Activated T-helper 2 cell treated with anti-CD3 and anti-CD28 coated beads, Interferon-gamma antibody, Interleukin-2, Interleukin-4, amounts not matched to agents 10 μg/mL and 5 μg/mL and 100 μg/mL, durations not matched to agents 14 hours and 24 hours and 36 hours (primary cell): ENCODE data around the gene TCF12. TPM values are rescaled to one million over a fixed set of nuclear protein-coding genes. Genes with fewer than 3 reads are reported as not detected.

Experiments used
- DNase-seq: peaks from one replicate; pipeline ENCODE4 v3.0.0; 2021; ENCODE audit warnings: low spot score
- H3K27ac Mint-ChIP-seq: one replicate; pipeline ENCODE4 v1.8.0; 2021; ENCODE audit warnings: mixed read lengths
- H3K27me3 Mint-ChIP-seq: one replicate; pipeline ENCODE4 v1.8.0; 2021; ENCODE audit warnings: low read depth, mixed read lengths
- H3K36me3 Mint-ChIP-seq: one replicate; pipeline ENCODE4 v1.8.0; 2021; ENCODE audit warnings: low read depth, mixed read lengths
- H3K4me1 Mint-ChIP-seq: one replicate; pipeline ENCODE4 v1.8.0; 2021; ENCODE audit warnings: low read depth, mixed read lengths
- H3K4me3 Mint-ChIP-seq: one replicate; pipeline ENCODE4 v1.8.0; 2021; ENCODE audit warnings: low read depth, mild to moderate bottlenecking, moderate library complexity, mixed read lengths
- H3K9me3 Mint-ChIP-seq: one replicate; pipeline ENCODE4 v1.8.0; 2021; ENCODE audit warnings: mixed read lengths
- intact Hi-C: fragments of 100-400 bp; cut with micrococcal nuclease; formaldehyde crosslinking; loops from one replicate; pipeline ENCODE4 v1.15.1; 2023
- total RNA-seq: library from RNA; stranded (reverse); gene quantifications from 2 replicates; pipeline ENCODE4 v1.2.3, GENCODE V29; 2022

The TCF12 gene
- total RNA-seq, 1 donor from 2014 or later, result 70.7 TPM

GRCh38 chr15:57111002-57111401 lies 192.6 kb downstream of the TCF12 start:
- intact Hi-C loops, result no loop called here
- Mint-ChIP-seq H3K36me3 (peaks cover 16% of the 10 kb centered on the region), H3K4me1 (peaks cover 7% of the 10 kb centered on the region), H3K27me3 (no peaks in the 10 kb centered on the region), H3K27ac (no peak overlapping the region), H3K9me3 (no peaks in the 10 kb centered on the region), H3K4me3 (no peak overlapping the region)
- DNase-seq, result no peak

DNA sequence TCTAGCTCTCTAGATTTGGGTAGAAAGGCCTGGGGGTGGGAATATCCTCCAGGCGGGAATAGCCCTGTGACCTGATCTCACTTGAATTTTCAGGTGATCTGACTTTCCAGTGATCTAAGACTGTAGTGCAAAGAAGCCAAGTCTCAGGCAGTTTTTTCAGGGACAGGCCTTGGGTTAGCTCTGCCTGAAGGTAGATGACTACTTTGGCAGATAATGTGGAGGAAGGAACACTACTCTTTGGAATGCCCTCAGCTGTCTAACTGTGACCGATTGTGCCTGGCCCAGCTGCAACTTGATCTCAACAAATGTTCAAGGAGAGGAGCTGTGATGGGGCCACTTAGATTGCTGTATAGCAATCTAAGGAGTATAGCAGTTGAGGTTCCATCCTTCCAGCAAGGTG lies 193.7 kb downstream of the TCF12 start:
- Mint-ChIP-seq H3K36me3 (peaks cover 16% of the 10 kb centered on the region), H3K4me3 (no peak overlapping the region), H3K9me3 (no peaks in the 10 kb centered on the region), H3K4me1 (peaks cover 7% of the 10 kb centered on the region), H3K27me3 (no peaks in the 10 kb centered on the region), H3K27ac (no peak overlapping the region)
- DNase-seq, result no peak
- intact Hi-C loops, result no loop called here

DNA sequence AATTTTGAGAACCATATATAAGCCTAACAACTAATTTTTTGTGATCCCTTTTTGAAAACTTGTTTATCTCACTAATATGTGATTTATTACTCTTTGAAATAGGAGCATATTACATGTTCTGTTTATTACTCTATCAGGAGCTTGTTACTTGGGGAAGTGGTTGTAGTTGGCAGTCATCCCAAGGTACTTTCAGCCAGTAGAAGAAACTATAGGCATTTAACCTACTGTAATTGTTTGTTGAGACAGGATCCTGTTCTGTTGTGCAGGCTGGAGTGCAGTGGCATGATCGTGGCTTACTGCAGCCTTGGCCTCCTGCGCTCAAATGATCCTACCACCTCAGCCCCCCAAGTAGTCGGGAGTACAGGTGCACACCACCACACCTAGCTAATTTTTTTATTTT lies 195.6 kb downstream of the TCF12 start:
- Mint-ChIP-seq H3K36me3 (peaks cover 15% of the 10 kb centered on the region), H3K4me3 (no peak overlapping the region), H3K4me1 (peaks cover 18% of the 10 kb centered on the region), H3K27me3 (no peaks in the 10 kb centered on the region), H3K9me3 (no peaks in the 10 kb centered on the region), H3K27ac (no peak overlapping the region)
- intact Hi-C loops, result no loop called here
- no peak for DNase-seq

- Mint-ChIP-seq H3K4me3 (peak overlapping the region; percentile 24), H3K27me3 (no peaks in the 10 kb centered on the region), H3K36me3 (peaks cover 30% of the 10 kb centered on the region)
Measured at GRCh38 chr15:57118013-57118799, 199.8 kb downstream of the TCF12 start.

GRCh38 chr15:57122080-57122840 lies 203.8 kb downstream of the TCF12 start:
- no peaks in the 10 kb centered on the region for H3K9me3 Mint-ChIP-seq
- peaks cover 40% of the 10 kb centered on the region for H3K4me1 Mint-ChIP-seq
- DNase-seq, result no peak
- peaks cover 34% of the 10 kb centered on the region for H3K36me3 Mint-ChIP-seq
- no peaks in the 10 kb centered on the region for H3K27me3 Mint-ChIP-seq
- no peak overlapping the region for H3K4me3 Mint-ChIP-seq
- H3K27ac Mint-ChIP-seq, result no peak overlapping the region
- intact Hi-C loops, result no loop called here

More at GRCh38 chr15:57118013-57118799, 199.8 kb downstream of the TCF12 start:
- H3K9me3 Mint-ChIP-seq, result no peaks in the 10 kb centered on the region
- intact Hi-C loops, result no loop called here
- peaks cover 38% of the 10 kb centered on the region for H3K4me1 Mint-ChIP-seq
- H3K27ac Mint-ChIP-seq, result peak overlapping the region; percentile 85
- no peak for DNase-seq

DNA sequence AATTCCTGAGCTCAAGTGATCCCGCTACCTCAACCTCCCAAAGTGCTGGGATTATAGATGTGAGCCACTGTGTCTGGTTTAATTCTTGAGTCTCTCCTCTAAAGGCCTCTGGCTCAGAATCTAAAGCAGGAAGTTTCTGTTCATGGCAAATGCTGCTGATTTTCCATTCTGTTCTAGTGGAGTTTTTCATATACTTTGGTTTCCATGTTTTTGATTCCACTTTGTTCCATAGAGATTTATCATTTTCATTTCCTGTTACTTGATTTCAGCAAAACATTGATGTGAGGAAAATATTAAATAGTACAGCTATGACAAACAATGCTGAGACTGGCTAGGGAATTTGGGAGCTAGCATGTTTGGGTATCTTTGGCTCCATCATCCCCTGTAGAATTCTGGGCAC lies 205.6 kb downstream of the TCF12 start:
- intact Hi-C loops, result no loop called here
- Mint-ChIP-seq H3K27me3 (no peaks in the 10 kb centered on the region), H3K4me3 (no peak overlapping the region), H3K9me3 (no peaks in the 10 kb centered on the region), H3K27ac (no peak overlapping the region), H3K4me1 (peaks cover 35% of the 10 kb centered on the region), H3K36me3 (peaks cover 37% of the 10 kb centered on the region)
- no peak for DNase-seq

- intact Hi-C loops, result no loop called here
- Mint-ChIP-seq H3K9me3 (no peaks in the 10 kb centered on the region), H3K27me3 (no peaks in the 10 kb centered on the region)
Measured at GRCh38 chr15:57129064-57129463, 210.6 kb downstream of the TCF12 start.

DNA sequence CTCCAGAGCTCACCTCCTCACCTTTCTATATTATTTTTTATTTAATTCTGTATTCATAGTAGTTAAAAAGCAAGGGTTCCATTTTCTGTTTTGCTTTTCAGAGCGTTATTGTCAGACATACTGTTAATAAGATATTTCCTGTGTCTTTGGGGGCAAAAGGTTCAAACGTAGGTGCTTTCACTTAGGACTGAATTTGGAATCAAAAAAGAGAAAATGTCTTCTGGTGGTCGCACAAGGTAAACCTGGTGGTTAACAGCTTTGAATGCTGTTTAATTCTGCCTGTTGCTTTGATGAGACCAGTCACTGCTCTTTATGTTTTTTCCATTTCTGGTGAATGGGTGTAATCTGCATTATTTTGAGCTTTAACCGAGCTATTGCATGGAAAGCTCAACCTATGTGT lies 212.5 kb downstream of the TCF12 start:
- H3K4me3 Mint-ChIP-seq, result no peak overlapping the region

More at GRCh38 chr15:57129064-57129463, 210.6 kb downstream of the TCF12 start:
- Mint-ChIP-seq H3K27ac (no peak overlapping the region), H3K36me3 (peaks cover 41% of the 10 kb centered on the region), H3K4me1 (peaks cover 42% of the 10 kb centered on the region), H3K4me3 (no peak overlapping the region)
- DNase-seq, result no peak

GRCh38 chr15:57133127-57133968 lies 214.9 kb downstream of the TCF12 start:
- H3K27ac Mint-ChIP-seq, result no peak overlapping the region
- intact Hi-C loops, result no loop called here
- DNase-seq, result no peak
- no peak overlapping the region for H3K4me3 Mint-ChIP-seq
- no peaks in the 10 kb centered on the region for H3K27me3 Mint-ChIP-seq
- H3K36me3 Mint-ChIP-seq, result peaks cover 23% of the 10 kb centered on the region
- H3K9me3 Mint-ChIP-seq, result no peaks in the 10 kb centered on the region
- peaks cover 51% of the 10 kb centered on the region for H3K4me1 Mint-ChIP-seq

More for the DNA sequence above, 212.5 kb downstream of the TCF12 start:
- Mint-ChIP-seq H3K27me3 (no peaks in the 10 kb centered on the region), H3K27ac (no peak overlapping the region), H3K36me3 (peaks cover 32% of the 10 kb centered on the region), H3K9me3 (no peaks in the 10 kb centered on the region), H3K4me1 (peaks cover 52% of the 10 kb centered on the region)
- intact Hi-C loops, result no loop called here
- no peak for DNase-seq

- no peaks in the 10 kb centered on the region for H3K9me3 Mint-ChIP-seq
- H3K4me1 Mint-ChIP-seq, result peaks cover 44% of the 10 kb centered on the region
- DNase-seq, result no peak
- intact Hi-C loops, result no loop called here
- H3K27ac Mint-ChIP-seq, result no peak overlapping the region
- peaks cover 23% of the 10 kb centered on the region for H3K36me3 Mint-ChIP-seq
- H3K4me3 Mint-ChIP-seq, result no peak overlapping the region
- H3K27me3 Mint-ChIP-seq, result no peaks in the 10 kb centered on the region
Measured at GRCh38 chr15:57134071-57134605, 215.7 kb downstream of the TCF12 start.

GRCh38 chr15:57134851-57135250 lies 216.4 kb downstream of the TCF12 start:
- Mint-ChIP-seq H3K27me3 (no peaks in the 10 kb centered on the region), H3K36me3 (peaks cover 22% of the 10 kb centered on the region), H3K4me1 (peaks cover 43% of the 10 kb centered on the region), H3K9me3 (no peaks in the 10 kb centered on the region), H3K4me3 (no peak overlapping the region), H3K27ac (no peak overlapping the region)
- intact Hi-C loops, result no loop called here
- DNase-seq, result no peak

DNA sequence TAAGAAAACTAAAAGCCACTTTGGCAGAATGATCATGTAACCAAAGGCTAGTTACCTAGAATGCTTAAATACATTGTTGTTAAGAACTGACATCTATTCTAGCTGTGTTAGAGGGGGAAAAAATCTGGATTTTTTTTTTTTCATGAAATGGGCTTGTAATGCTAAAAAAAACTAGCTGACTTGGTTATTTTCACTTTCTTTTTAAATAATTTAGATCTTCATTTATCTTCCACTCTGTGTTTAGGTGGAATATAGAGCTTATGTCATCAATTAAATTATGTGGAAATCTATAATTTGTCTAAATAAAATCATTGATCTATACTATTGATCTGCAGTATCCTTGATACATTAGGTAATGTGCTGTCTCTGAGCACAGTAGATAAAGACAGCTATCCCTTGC lies 217.4 kb downstream of the TCF12 start:
- H3K27me3 Mint-ChIP-seq, result no peaks in the 10 kb centered on the region
- no peak overlapping the region for H3K4me3 Mint-ChIP-seq
- peaks cover 37% of the 10 kb centered on the region for H3K4me1 Mint-ChIP-seq
- intact Hi-C loops, result no loop called here
- H3K9me3 Mint-ChIP-seq, result no peaks in the 10 kb centered on the region
- DNase-seq, result no peak
- H3K36me3 Mint-ChIP-seq, result peaks cover 16% of the 10 kb centered on the region
- H3K27ac Mint-ChIP-seq, result no peak overlapping the region
